HG02571 (cell line): ENCODE data around the gene SYT14.
"Not testable (repeated sequence)": the region's sequence is repeated elsewhere in the genome, so short reads cannot be mapped to it uniquely, and the experiment has no call there.

Experiments used
- ATAC-seq: cut with Tn5 transposase; IDR thresholded peaks from one replicate; pipeline ENCODE4 v1.9.1; 2021; ENCODE audit warnings: mild to moderate bottlenecking, moderate library complexity; ENCODE audit not compliant: unreplicated experiment

SYT14 gene

DNA sequence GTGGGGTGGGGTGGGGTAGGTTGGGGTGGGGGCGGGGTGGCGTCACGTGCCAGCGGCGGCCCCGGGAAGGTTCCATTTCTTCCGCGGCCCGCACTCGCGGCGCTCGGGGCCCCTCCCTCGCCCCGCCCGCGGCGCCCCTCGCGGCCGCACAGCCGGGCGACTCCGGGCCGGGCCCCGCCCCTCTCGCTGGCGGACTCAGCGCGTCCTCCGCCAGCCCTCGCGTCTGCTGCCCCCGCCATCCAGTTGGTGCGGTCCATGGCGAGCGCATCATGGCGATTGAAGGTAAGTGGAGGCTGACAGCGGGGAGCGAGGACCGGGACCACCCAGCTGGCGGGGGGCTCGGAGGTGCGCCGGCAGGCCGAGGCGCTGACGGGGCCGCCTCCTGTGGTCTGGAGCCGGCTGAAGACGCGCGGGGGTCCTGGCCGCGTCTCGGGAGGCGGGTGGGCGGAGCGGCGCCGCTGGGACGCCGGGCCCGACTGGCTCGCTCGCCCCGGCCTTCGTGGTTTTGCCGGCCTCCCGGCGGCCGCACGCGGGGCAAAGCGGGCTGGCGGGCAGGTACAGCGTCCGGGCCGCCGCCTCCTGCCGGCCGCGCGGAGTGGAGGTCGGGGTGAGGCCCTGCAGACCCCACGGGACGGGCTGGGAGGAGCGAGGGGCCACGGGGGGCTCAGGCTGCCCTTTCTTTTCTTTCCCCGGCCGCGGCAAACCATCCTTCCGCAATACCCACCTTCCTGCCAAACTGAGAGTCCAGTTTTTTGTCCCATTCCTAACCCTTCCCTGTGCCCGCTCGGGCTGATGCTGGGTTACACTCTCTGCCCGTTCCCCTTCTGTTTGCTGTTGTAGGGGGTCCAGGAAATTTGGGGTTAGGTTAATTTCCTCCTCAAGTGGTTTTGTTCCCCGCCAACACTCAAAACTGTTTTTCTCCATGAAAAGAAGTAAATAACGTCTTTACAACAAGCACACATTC lies at the start of gene SYT14:
Gene SYT14, plus strand, starts transcription at position 222 of the 964 bp plus-strand sequence. Its CDS starts 48 bp downstream, at position 270.
- ATAC-seq, result no peak

DNA sequence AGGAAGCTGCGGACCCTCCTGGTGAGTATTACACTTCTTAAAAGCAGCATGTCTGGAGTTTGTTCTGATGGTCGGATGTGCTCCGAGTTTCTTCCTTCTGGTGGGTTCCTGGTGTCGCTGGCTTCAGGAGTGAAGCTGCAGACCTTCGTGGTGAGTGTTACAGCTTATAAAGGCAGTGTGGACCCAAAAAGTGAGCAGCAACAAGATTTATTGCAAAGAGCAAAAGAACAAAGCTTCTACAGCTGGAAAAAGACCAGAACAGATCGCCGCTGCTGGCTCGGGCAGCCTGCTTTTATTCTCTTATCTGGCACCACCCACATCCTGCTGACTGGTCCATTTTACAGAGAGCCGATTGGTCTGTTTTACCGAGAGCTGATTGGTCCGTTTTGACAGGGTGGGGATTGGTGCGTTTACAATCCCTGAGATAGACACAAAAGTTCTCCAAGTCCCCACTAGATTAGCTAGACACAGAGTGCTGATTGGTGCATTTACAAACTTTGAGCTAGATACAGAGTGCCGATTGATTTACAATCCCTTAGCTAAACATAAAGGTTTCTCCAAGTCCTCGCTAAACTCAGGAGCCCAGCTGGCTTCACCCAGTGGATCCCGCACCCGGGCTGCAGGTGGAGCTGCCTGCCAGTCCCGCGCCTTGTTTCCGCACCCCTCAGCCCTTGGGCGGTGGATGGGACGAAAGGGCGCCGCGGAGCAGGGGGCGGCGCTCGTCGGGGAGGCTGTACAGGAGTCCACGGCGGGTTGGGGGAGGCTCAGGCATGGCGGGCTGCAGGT lies 49.5 kb upstream of the SYT14 start:
- not testable (repeated sequence) for ATAC-seq

DNA sequence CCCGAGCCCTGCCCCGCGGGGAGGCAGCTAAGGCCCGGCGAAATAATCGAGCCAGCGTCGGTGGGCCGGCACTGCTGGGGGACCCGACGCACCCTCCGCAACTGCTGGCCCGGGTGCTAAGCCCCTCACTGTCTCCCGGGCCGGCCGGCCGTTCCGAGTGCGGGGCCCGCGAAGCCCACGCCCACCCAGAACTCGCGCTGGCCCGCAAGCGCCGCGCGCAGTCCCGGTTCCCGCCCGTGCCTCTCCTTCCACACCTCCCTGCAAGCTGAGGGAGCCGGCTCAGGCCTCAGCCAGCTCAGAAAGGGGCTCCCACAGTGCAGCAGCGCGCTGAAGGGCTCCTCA lies 49.0 kb upstream of the SYT14 start:
- no peak for ATAC-seq

DNA sequence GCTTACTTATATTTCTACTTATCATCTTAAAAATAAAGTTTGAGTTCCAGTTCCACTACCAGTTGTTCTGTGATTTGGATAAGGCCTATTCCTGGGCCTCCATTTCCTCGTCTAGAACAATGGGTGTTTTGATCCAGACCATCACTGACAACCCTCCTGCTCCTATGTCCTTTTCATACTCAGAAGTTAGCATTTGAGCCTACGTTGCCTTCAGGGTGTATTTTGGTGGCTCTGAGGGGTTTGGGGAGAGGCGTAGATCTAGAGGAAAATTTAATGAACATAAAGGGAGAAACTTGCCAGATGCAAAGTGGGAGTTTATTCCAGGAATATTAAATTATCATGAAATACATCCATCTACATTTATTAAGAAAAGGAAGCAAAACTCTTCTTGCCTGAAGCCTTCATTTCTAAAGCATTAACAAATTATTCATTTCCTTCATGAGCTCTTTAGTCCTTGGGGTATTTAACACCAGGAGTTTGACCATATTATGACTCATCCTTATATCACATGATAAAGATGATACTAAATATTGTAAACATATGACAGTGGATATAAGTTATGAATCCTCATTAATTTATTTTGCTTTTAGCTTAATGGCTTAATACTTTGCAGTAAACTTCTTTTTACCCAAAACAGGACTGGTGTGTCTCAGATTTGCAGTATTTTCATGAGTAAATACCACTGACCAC lies 47.2 kb upstream of the SYT14 start:
- no peak for ATAC-seq

DNA sequence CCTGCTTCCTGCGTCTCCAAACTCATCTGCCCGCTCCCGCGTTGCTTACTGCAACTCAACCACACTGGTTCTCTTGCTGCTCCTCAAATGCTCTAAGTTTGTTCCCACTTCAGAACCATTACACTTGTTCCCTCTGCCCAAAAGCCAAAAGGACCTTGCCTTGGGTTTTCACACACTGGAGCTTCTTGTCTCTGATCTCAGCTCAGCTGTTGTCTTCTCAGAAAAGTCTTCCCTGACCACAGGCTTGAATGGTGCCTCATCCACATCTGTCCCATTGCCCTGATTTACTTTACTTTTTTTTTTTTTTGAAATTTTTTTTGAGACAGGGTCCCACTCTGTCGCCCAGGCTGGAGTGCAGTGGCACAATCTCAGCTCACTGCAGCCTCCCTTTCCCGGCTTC lies 44.3 kb upstream of the SYT14 start:
- ATAC-seq, result no peak

DNA sequence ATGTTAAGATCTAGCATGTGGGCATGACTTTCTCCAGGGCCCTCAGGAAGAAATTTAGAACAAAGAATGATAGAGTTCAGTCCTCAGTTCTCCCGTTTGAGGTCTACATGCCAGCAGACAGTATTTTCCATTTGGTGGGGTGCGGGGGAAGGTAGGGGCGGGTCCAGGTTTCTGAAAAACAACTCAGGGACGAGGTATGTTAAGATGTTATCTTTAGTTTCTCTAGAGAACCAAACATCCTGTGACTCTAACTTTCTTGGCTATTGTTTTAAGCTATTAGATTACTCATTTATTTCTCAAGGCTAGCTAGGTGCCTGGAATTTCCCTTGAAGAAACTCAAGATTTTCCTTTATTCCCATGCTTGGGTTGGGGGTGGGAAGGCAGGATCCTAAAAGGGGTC lies 42.3 kb upstream of the SYT14 start:
- ATAC-seq, result no peak

DNA sequence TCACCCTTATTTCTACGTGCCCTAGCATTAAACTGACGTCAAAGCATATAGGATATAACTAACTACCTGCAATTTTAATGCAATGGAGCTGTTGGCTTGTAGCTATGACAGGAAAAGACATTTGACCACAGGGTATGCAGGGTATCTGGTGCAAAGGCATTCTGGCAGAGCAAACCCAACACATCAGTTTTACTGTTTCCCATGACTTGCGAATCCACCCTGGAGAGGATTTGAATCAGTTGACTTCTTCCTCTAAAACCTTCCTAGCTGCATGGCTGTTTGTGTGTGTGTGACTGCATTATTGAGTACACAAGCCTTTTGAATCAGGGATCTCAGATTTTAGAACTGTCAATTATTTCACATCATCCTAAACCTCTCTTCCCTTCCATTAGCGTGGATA lies 41.7 kb upstream of the SYT14 start:
- no peak for ATAC-seq

DNA sequence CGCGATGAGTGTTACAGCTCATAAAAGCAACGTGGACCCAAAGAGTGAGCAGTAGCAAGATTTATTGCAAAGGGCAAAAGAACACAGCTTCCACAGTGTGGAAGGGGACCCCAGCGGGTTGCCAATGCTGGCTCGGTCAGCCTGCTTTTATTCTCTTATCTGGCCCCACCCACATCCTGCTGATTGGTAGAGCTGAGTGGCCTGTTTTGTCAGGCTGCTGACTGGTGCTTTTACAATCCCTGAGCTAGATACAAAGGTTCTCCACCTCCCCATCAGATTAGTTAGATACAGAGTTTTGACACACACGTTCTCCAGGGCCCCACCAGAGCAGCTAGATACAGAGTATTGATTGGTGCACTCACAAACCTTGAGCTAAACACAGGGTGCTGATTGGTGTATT lies 39.7 kb upstream of the SYT14 start:
- ATAC-seq, result not testable (repeated sequence)

DNA sequence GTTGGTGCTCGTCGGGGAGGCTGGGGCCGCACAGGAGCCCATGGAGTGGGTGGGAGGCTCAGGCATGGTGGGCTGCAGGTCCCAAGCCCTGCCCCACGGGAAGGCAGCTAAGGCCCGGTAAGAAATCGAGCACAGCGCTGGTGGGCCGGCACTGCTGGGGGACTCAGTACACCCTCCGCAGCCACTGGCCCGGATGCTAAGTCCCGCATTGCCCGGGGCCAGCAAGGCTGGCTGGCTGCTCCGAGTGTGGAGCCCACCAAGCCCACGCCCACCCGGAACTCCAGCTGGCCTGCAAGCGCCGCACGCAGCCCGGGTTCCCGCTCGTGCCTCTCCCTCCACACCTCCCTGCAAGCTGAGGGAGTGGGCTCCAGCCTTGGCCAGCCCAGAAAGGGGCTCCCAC lies 39.2 kb upstream of the SYT14 start:
- ATAC-seq, result not testable (repeated sequence)

DNA sequence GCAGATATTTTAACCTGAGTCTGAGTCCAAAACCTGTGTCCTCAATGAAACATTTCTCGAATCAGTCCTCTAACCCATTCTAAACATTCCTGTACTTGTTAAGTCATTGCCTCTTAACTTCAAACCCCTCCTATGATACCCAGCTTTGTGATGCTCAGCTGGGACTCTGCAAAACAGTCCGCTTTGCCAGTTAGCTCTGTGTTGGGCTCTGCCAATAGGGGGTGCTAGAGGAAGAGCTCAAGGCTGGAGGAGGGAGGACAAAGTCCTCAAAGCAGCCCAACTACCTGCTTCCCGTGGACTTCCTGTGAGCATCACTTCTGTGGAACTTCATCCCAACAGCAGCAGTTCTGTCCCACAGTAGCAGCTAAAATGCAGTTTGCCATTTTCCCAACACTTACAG lies 38.1 kb upstream of the SYT14 start:
- ATAC-seq, result no peak

DNA sequence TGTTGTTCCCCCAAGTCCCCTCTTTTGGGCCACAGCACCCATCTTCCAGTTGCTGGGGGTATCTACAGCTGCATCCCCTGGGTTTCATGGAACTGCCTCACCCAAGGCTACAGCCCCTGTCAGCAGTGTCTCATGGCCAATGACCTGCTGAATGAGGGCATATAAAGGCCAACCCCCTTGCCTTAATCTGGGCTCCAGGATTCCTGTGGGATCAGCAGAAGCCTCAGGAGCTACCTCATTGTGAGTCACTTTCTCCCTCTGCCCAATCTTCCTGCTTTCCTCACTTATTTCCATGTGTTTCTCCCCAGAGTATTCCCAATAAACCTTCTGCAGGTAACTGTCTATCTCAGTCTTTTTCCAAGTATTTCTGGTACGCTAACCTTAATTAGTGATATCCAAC lies 37.3 kb upstream of the SYT14 start:
- no peak for ATAC-seq

DNA sequence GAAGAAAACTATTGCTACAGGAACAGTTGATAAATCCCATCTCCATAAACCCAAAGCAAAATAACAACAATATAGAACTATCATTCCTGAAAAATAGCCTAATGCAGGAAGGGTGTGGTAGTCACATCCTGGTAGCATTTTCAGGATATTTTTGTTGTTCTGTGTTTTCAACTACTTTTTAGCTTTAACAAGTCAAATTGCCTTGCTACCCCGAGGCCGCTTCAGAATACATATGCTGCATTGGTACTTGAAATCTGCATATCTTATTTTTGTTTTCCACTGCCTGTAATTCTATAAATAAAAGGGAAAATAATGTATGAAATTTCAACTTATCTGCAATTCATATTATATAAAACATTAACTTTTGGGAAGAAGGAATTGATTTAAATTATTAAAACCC lies 36.8 kb upstream of the SYT14 start:
- no peak for ATAC-seq

DNA sequence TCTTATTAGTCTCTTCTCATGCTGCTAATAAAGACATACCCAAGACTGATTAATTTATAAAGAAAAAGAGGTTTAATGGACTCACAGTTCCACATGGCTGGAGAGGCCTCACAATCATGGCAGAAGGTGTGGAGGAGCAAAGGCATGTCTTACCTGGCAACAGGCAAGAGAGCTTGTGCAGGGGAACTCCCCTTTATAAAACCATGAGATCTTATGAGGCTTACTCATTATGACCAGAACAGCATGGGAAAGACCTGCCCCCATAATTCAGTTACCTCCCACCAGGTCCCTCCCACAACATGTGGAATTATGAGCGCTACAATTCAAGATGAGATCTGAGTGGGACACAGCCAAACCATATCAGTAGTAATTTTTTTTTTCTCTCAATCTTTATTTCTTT lies 33.2 kb upstream of the SYT14 start:
- not testable (repeated sequence) for ATAC-seq

DNA sequence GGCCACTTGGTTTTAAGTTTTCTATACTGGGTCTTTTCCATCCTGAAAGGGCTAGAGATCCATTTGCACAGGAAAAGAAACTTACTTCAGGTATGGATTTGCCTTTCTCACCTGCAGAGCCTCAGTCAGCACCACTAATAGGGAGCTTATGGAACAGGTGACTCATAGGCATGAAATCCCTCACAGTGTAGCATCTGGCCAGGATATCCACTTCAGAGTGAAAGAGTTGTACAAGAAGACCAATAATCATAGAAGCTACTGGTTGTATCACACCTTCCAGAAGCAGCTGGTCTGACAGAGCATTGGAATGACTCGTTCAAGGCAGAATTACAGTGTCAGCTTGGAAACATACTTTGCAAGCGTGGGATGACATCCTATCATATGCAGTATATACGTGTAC lies 26.3 kb upstream of the SYT14 start:
- ATAC-seq, result no peak

DNA sequence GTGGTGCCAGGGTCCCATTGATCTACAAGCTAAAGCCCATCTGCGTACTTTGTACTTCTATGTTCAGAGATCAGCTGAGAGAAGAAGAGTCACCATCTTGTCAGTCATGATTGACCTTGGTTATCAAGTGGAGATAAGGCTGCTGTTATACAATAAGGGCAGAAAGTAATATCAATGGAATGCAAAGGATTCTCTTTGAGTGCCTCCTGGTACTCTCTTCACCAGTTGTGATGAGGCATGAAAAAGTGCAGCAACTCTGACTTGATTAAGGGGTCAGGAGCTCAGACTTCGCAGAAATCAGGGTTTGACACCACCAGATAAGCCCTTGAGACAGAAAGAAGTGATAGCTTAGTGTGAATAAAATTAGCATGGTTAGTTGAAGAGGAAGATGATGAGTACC lies 25.7 kb upstream of the SYT14 start:
- no peak for ATAC-seq

DNA sequence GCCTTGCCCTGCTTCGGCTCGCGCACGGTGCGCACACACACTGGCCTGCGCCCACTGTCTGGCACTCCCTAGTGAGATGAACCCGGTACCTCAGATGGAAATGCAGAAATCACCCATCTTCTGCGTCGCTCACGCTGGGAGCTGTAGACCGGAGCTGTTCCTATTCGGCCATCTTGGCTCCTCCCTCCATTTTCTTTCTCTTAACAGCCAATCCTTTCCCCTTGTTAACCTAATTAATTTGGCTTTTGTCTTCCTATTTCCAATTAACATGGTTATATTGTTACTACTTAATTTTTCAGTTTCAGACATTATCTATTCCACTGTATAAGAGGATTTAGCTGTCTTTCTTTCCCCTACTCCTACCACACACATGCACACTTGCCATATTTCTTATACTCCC lies 18.4 kb upstream of the SYT14 start:
- ATAC-seq, result not testable (repeated sequence)

DNA sequence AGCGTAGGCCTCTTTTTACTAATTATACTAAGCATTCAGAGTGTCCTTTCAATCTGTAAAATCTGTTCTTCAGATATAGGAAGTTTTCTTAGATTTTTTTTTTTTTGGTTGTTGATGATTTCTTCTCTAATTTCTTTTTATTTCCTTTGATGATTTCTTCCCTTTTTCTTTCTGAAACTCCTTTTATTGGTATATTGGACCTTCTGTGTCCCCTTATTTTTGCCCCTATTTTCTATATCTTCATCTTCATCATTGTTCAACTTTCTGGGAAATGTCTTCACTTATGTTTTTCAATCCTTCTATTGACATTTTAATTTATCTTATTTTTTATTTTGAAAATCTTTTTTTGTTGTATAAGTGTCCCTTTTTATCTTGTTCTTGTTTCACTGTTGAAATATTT lies 17.2 kb upstream of the SYT14 start:
- ATAC-seq, result no peak

DNA sequence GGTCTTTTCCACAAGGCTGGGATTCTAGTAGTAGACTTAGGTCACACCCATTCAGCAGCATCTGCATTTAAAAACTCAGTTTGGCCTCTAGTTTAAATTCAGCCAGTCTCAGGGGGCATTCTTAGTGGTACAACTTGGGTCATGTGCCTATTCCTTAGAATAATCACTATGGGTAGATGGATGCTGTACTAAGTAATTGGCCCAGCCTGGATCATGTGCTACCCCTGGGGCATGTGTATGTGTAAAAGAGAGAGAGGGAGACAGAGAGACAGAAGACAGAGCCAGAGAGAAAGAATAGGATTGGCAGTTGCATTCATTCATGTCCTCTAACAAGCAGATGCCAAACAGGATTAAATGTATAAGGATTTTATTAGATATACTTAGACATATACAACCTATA lies 13.6 kb upstream of the SYT14 start:
- no peak for ATAC-seq

DNA sequence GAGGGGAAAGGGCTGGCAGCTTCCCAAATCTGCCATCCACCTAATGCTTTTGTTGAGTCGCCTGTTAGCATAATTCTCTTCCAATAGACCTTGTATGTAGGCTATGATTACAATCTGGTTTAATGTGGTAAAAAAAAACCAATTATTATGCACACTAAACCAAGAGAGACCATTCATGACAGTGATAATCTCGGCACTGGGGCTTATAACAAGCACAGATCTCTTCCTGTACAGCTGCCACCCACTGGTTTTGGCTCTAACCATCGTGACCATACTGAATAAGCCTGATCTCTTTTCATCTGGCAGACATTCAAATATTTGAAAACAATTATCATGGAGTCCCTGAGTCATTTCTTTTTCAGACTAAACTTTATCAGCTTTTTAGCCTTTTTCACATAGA lies 12.0 kb upstream of the SYT14 start:
- no peak for ATAC-seq

DNA sequence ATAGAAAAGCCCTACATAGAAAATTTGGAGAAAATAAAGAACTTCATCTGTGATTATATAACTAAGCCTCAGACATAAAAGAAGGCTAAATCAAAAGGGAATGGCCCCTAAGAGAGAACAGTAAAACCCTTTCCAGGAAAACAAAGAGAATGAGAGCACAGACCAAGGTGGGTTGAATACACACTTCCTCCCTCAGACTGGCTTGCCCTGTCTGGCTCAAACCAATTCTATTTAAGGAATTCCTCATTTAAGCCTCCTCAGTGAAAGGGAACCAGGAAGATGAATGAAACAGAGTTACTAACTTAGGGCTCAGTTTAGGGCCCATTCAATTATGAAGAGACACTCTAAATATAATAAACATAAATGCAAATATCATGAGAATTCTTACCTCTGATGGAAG lies 10.6 kb upstream of the SYT14 start:
- no peak for ATAC-seq

DNA sequence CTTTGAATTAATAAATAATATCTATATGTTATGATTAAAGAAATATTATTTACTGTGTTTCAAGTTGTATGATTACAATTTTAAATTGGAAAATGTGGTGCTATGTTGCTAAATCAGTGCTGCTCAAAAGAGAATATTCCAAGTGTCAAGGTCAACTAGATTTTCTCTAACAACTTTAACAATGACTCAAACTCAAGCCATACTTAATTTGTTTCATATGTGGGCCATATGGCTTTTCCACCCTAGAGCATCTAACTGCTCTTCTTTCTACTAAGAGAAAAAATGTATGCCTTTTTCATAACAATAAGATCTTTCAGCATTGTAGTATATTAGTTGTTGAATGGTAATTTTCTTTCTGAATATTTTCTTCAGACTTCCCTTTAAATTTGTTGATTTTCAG lies 8.3 kb upstream of the SYT14 start:
- ATAC-seq, result no peak

DNA sequence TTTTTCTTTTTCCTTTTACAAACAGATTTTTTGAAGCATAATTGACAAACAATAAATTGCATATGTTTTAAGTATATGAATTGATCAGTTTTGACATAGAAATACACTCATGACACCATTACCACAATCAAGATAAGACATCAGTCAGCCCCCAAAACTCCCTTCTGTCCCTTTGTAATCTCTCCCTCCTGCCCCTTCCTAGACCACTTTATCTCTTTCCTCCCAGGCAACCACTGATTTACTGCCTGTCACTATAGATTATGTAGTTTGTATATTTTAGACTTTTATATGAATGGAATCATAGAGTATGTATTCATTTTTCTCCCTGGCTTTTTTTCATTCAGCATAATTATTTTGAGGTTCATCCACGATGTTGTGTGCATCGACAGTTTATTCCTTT lies 6.9 kb upstream of the SYT14 start:
- ATAC-seq, result no peak
